Nucleus accumbens (tissue), 56 donors: ENCODE results near the gene CDK18.
"Not testable (repeated sequence)": the region's sequence is repeated elsewhere in the genome, so short reads cannot be mapped to it uniquely, and the experiment has no call there.

Experiments used
- DNase-seq, 56 donors: peaks; one replicate each; lab custom pipeline; 2025; lab: John Stamatoyannopoulos, UW

The CDK18 gene

GRCh38 chr1:205504311-205505075 is at the start of gene CDK18:
Gene CDK18, plus strand, starts transcription at chr1:205504669. Its CDS starts 18,499 bp downstream, at chr1:205523168.
- peak in 54 of 56 donors; percentile 32 to 96 (median 86) for DNase-seq

- no peak for DNase-seq
Measured at GRCh38 chr1:205454903-205455335, 49.5 kb upstream of the CDK18 start.

- DNase-seq = no peak
Measured at GRCh38 chr1:205455581-205456382, 48.7 kb upstream of the CDK18 start, which contains the start of gene BLACAT1. Gene BLACAT1, minus strand, starts transcription at chr1:205456045.

- DNase-seq = no peak
Measured at GRCh38 chr1:205456383-205456867, 48.0 kb upstream of the CDK18 start.

GRCh38 chr1:205456868-205457745 is 47.4 kb upstream of the CDK18 start:
- no peak for DNase-seq

- no peak for DNase-seq
Measured at GRCh38 chr1:205458777-205459566, 45.5 kb upstream of the CDK18 start.

GRCh38 chr1:205465392-205465791 is 39.1 kb upstream of the CDK18 start:
- DNase-seq = no peak

GRCh38 chr1:205466595-205467220 is 37.8 kb upstream of the CDK18 start:
- DNase-seq = no peak

GRCh38 chr1:205470131-205470530 is 34.3 kb upstream of the CDK18 start:
- DNase-seq = no peak

- DNase-seq = no peak
Measured at GRCh38 chr1:205472737-205473441, 31.6 kb upstream of the CDK18 start.

- DNase-seq = no peak
Measured at GRCh38 chr1:205473475-205473874, 31.0 kb upstream of the CDK18 start.

- DNase-seq = no peak
Measured at GRCh38 chr1:205473966-205474365, 30.5 kb upstream of the CDK18 start.

- DNase-seq = no peak
Measured at GRCh38 chr1:205474571-205474970, 29.9 kb upstream of the CDK18 start.

- DNase-seq = no peak
Measured at GRCh38 chr1:205475855-205476254, 28.6 kb upstream of the CDK18 start.

- DNase-seq = no peak
Measured at GRCh38 chr1:205476648-205477047, 27.8 kb upstream of the CDK18 start.

GRCh38 chr1:205477121-205477758 is 27.2 kb upstream of the CDK18 start:
- no peak for DNase-seq

- peak in 4 of 56 donors; percentile 13 to 24 (median 18) for DNase-seq
Measured at GRCh38 chr1:205477759-205478247, 26.7 kb upstream of the CDK18 start.

GRCh38 chr1:205478985-205479384 is 25.5 kb upstream of the CDK18 start:
- not testable (repeated sequence) for DNase-seq
